Nephron progenitor cell (in vitro differentiated cells): ENCODE measurements around the gene ATXN7L3.

Source experiments
- DNase-seq: peaks from one replicate; pipeline ENCODE4 v3.0.0; 2021
- H3K27ac Mint-ChIP-seq: 2 replicates; pipeline ENCODE4 v1.8.0; 2021; ENCODE audit warnings: mild to moderate bottlenecking, moderate library complexity, mixed read lengths
- H3K27me3 Mint-ChIP-seq: 2 replicates; pipeline ENCODE4 v1.8.0; 2021; ENCODE audit warnings: mild to moderate bottlenecking, low read depth, mixed read lengths; ENCODE audit not compliant: poor library complexity
- H3K36me3 Mint-ChIP-seq: 2 replicates; pipeline ENCODE4 v1.8.0; 2021; ENCODE audit warnings: low read depth, mixed read lengths
- H3K4me1 Mint-ChIP-seq: 2 replicates; pipeline ENCODE4 v1.8.0; 2021; ENCODE audit warnings: mixed read lengths
- H3K4me3 Mint-ChIP-seq: 2 replicates; pipeline ENCODE4 v1.8.0; 2021; ENCODE audit warnings: mild to moderate bottlenecking, moderate library complexity, mixed read lengths
- H3K9me3 Mint-ChIP-seq: 2 replicates; pipeline ENCODE4 v1.8.0; 2021; ENCODE audit warnings: mild to moderate bottlenecking, moderate library complexity, mixed read lengths
- TF ChIP-seq, protein P1 (sequence below): fragments of 200-600 bp; sonication (generic); IDR thresholded peaks from 2 replicates; pipeline ENCODE4 v1.5.0; 2021; ENCODE audit warnings: antibody characterized with exemption

ATXN7L3 gene

DNA sequence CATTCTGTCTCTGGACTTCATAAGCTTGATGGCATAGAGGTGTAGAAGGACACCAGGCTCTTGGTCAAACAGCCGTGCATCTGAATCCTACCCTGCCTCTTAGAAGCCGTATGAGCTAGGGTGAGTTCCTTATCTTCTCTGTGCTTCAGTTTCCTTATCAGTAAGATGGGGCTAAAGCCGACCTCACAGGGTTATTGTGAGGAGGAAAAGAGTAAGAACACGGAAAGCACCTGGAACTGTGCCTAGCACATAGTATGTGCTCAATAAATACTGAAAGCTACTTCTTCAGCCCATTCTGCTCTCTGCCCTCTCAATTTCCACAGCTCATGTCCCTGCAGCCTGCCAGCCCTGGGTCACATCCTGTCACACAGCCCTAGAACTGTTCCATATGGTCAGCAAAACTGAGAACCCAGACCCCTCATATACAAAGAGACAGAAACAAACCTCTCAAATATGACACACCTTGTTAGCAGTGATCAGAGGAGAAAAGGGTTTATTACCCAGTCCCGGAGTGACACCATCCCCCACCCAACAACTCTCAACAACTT lies 36.8 kb upstream of the ATXN7L3 start:
- H3K27ac Mint-ChIP-seq: no peak overlapping the region
- H3K4me3 Mint-ChIP-seq: no peak overlapping the region
- H3K36me3 Mint-ChIP-seq: no peaks in the 10 kb centered on the region
- DNase-seq: no peak
- H3K4me1 Mint-ChIP-seq: peaks cover 22% of the 10 kb centered on the region
- peaks cover 21% of the 10 kb centered on the region for H3K9me3 Mint-ChIP-seq
- TF ChIP-seq, protein P1, sequence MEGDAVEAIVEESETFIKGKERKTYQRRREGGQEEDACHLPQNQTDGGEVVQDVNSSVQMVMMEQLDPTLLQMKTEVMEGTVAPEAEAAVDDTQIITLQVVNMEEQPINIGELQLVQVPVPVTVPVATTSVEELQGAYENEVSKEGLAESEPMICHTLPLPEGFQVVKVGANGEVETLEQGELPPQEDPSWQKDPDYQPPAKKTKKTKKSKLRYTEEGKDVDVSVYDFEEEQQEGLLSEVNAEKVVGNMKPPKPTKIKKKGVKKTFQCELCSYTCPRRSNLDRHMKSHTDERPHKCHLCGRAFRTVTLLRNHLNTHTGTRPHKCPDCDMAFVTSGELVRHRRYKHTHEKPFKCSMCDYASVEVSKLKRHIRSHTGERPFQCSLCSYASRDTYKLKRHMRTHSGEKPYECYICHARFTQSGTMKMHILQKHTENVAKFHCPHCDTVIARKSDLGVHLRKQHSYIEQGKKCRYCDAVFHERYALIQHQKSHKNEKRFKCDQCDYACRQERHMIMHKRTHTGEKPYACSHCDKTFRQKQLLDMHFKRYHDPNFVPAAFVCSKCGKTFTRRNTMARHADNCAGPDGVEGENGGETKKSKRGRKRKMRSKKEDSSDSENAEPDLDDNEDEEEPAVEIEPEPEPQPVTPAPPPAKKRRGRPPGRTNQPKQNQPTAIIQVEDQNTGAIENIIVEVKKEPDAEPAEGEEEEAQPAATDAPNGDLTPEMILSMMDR: no peak
- H3K27me3 Mint-ChIP-seq: peaks cover 7% of the 10 kb centered on the region

DNA sequence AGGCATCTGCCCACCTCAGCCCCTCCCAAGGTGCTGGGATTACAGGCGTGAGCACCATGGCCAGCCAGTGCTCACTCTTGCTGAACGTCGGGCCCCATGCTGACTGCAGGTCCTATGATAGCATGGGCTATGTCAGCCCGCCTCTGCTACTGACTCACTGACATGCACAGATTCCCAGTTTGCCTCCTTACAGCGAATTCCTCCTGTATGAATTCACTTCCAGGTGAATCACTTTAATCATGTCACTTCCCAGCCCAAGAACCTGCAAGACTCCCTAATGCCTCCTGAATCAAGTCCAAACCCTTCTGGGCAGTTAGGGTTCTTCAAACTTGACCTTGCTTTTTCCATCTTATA lies 35.9 kb upstream of the ATXN7L3 start:
- no peak overlapping the region for H3K4me3 Mint-ChIP-seq
- peaks cover 3% of the 10 kb centered on the region for H3K27me3 Mint-ChIP-seq
- no peaks in the 10 kb centered on the region for H3K36me3 Mint-ChIP-seq
- no peak for DNase-seq
- H3K4me1 Mint-ChIP-seq: peaks cover 25% of the 10 kb centered on the region
- H3K9me3 Mint-ChIP-seq: peaks cover 17% of the 10 kb centered on the region
- peak overlapping the region; percentile 29 for H3K27ac Mint-ChIP-seq
- TF ChIP-seq, protein P1: no peak

DNA sequence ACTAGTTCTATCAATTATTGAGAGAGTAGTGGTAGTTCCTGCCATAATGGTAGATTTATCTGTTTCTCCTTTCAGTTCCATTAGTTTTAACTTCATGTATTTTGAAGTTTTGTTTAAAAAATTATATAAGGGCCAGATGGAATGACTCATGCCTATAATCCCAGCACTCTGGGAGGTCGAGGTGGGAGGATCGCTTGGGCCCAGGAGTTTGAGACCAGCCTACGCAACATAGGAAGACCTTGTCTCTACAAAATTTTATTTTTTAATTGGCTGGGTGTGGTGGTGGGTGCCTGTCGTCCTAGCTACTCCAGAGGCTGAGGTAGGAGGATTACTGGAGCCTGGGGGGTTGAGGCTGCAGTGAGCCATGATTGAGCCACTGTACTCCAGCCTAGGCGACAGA lies 33.9 kb upstream of the ATXN7L3 start:
- no peaks in the 10 kb centered on the region for H3K36me3 Mint-ChIP-seq
- DNase-seq: no peak
- H3K27me3 Mint-ChIP-seq: peaks cover 3% of the 10 kb centered on the region
- H3K4me3 Mint-ChIP-seq: no peak overlapping the region
- H3K27ac Mint-ChIP-seq: no peak overlapping the region
- H3K9me3 Mint-ChIP-seq: peaks cover 13% of the 10 kb centered on the region
- peaks cover 44% of the 10 kb centered on the region for H3K4me1 Mint-ChIP-seq
- TF ChIP-seq, protein P1: no peak

DNA sequence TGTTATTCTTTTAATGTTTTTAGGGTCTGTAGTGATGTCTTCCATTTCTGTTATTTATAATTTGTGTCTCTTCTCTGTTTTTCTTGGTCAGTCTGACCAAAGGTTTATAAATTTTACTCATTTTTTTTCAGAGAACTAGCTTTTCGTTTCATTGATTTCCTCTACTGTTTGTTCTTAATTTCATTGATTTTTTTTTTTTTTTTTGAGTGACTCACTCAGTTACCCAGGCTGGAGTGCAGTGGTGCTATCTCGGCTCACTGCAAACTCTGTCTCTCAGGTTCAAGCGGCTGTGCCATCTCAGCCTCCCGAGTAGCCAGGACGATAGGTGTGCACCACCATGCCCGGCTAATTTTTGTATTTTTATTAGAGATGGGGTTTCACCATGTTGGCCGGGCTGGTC lies 32.4 kb upstream of the ATXN7L3 start:
- no peak for DNase-seq
- TF ChIP-seq, protein P1: no peak
- no peak overlapping the region for H3K27ac Mint-ChIP-seq
- peaks cover 10% of the 10 kb centered on the region for H3K9me3 Mint-ChIP-seq
- H3K4me1 Mint-ChIP-seq: peaks cover 44% of the 10 kb centered on the region
- no peak overlapping the region for H3K4me3 Mint-ChIP-seq
- peaks cover 3% of the 10 kb centered on the region for H3K27me3 Mint-ChIP-seq
- no peaks in the 10 kb centered on the region for H3K36me3 Mint-ChIP-seq

DNA sequence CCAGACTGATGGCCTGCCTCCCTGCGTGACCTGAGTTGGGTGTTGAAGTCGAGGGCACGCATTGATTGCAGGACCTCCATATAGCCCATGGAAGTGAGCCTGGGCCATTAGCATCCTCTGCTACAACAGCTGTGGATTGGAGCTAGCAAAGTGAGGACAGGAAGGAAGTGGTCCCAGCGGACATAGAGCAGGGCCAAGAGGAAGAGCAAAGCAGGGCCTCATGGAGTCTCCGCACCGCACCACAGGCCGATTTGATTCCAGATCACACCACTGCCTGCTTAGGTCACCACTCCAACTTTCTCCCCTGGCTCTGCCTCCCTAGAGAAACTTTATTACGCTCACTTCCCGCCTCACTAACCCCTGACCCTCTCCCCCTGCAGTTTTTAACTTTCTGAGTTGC lies 30.5 kb upstream of the ATXN7L3 start:
- Mint-ChIP-seq H3K36me3 (no peaks in the 10 kb centered on the region), H3K4me3 (peak overlapping the region; percentile 24), H3K9me3 (no peaks in the 10 kb centered on the region), H3K27me3 (peaks cover 7% of the 10 kb centered on the region), H3K27ac (peak overlapping the region; percentile 98), H3K4me1 (peaks cover 27% of the 10 kb centered on the region)
- no peak for DNase-seq
- TF ChIP-seq, protein P1: no peak

DNA sequence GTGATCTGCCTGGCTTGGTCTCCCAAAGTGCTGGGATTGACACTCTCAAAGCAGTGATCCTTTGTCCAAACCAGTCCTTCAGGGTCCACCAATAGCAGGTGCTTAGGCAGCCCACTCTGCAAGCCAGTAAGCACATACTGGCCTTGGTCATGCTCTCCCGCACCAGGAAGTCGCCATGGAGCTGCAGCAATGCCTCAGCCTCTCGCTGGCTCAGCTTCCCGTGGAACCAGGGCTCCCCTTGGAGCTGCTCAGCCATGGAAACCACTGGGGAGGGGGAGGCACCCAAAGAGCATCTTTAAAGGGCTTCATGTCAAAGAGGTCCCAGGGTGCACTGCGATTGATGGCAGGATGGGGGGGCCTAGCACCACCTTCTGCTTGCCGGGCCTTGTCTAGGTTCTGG lies 29.4 kb upstream of the ATXN7L3 start:
- no peak overlapping the region for H3K27ac Mint-ChIP-seq
- peaks cover 7% of the 10 kb centered on the region for H3K27me3 Mint-ChIP-seq
- no peak for DNase-seq
- no peaks in the 10 kb centered on the region for H3K9me3 Mint-ChIP-seq
- H3K4me3 Mint-ChIP-seq: no peak overlapping the region
- H3K4me1 Mint-ChIP-seq: peaks cover 22% of the 10 kb centered on the region
- TF ChIP-seq, protein P1: no peak
- H3K36me3 Mint-ChIP-seq: no peaks in the 10 kb centered on the region
